ENCODE results near the gene NNMT.

DNA sequence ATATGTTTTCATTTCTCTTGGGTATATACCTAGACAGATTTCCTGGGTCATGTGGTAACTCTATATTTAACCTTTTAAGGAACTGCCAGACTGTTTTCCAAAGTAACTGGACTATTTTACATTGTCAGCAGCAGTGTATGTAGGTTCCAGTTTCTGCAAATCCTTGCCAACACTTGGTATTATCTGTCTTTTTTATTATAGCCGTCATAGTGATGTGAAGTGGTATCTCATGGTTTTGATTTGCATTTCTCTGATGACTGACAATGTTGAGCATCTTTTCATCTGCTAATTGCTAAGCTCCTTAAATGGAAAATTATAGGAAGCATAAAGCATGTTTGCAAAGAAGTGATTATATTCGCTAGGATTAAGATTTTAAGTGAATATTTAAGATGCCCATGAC is 13.9 kb downstream of the NNMT start:
- no peak for TF ChIP-seq CTCF (conservative IDR thresholded peaks at IDR 0.05)
- TF ChIP-seq EZH2 (IDR thresholded peaks at IDR 0.05; ENCODE audit: low read depth) = no peak

Measured in PC-9 (cell line).